NCI-H2171 (cell line): ENCODE results near the gene OPTN.
"Not testable (repeated sequence)": the region's sequence is repeated elsewhere in the genome, so short reads cannot be mapped to it uniquely, and the experiment has no call there.

Experiments
- DNase-seq: peaks from one replicate; lab custom pipeline; 2025; lab: John Stamatoyannopoulos, UW

OPTN gene

DNA sequence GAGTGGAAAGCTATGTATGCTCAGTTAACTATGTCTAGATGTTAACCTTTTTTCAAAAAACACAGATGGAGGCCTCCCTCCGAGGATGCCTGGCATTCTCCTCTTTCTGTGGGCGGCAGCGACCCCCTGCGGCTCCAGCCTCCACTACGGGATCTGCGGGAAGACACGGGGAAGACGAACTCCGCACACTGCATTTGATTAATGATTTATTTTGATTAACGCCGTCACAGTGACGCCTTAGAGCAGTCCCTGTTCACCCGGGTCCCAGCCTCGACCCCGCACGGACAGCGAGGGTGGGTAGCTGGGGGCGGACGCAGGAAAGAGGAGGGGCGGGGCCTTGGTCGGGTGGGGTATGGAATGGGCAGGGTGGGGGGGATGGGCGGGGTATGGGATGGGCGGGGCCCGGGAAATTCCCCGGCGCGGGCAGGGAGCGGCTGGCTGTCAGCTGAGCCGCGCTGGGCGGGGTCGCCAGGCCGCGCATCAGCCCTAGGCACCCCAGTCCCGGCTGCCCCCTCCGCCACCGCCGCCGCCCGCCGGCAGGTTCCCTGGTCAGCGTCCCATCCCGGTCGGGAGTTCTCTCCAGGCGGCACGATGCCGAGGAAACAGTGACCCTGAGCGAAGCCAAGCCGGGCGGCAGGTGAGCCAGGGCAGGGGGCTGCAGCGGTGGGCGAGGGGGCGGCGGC is at the start of gene OPTN:
Gene OPTN, plus strand, starts transcription at position 498 of the 683 bp plus-strand sequence. CDS start 8,960 bp downstream, outside the sequence.
- peak; percentile 79 for DNase-seq

DNA sequence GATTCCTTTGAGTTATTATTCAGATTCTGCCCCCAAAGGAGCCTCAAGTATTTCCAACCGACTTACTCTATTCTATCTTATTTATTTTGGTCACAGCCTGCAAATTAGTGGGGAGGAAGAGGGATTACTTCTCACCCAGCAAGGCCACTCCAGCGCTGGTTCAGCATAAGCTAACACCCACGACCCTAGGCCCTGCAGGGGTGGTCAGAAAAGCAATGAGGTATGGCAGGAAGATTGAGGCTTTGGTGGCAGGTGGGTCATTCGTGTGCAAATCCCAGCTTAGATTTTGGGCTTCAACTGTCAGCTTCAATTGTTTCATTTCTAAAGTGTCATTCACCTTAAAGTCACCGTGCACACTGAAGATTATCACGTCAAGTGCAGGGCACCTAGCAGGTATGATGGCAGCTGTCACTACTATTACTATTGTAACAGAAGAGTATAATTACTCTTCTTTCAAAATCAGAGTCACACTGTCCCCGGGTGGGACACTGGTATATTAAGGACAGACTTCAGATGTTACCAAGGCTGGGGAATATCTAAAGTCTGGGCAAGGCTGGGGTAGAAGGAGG is 48.8 kb upstream of the OPTN start:
- DNase-seq: no peak

DNA sequence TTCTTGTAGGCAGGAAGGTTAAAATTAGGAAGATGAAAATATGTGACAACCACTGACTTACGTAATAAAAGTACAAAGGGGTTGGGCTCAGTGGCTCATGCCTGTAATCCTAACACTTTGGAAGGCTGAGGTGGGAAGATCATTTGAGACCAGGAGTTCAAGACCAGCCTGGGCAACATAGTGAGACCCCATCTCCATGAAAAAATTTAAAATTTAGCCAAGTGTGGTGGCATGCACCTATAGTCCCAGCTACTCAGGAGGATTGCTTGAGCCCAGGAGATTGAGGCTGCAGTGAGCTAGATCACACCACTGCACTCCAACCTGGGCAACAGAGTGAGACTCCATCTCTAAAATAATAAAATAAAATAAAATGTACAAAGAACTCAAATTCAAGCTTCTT is 46.8 kb upstream of the OPTN start:
- not testable (repeated sequence) for DNase-seq

DNA sequence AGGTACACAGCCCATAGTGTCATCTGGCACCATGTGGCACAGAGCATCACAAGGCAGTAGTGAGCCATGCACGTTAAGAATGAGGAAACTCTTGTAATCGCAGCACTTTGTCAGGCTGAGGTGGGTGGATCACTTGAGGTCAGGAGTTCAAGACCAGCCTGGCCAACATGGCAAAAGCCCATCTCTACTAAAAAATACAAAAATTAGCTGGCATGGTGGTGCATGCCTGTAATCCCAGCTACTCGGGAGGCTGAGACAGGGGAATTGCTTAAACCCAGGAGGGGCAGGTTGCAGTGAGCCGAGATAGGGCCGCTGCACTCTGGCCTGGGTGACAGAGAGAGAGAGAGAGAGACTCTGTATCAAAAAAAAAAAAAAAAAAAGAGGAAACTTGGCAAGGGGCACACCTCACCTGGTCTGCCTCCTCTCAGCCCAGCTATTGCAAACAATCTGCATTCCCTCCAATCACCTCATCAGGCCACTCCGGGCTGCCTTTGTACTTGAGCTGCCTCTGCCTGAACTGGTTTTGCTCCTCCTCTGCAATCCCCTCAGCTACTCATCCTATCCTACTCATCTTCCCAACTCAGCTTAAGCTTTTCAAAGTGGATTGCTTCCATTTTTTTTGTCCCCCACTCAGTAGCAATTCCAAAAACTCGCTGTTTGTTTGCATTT is 46.0 kb upstream of the OPTN start:
- no peak for DNase-seq

DNA sequence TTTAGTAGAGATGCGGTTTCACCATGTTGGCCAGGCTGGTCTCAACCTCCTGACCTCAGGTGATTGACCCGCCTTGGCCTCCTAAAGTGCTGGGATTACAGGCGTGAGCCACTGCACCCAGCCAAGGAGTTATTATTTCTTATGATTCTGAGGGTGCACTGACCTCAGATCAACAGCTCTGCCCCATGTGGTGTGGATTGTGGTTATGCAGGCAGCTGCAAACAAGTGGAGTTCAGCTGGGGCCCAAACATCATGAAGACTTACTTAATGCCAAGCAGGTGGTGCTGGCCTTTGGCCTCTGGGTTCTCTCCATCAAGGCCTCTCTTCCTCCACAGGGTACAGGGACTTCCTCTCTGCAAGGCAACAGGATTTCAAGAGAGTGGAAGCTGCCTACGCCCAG is 45.1 kb upstream of the OPTN start:
- no peak for DNase-seq

GRCh38 chr10:13056456-13057077 is 43.4 kb upstream of the OPTN start:
- no peak for DNase-seq

GRCh38 chr10:13062803-13063202 is 37.2 kb upstream of the OPTN start:
- DNase-seq: no peak

DNA sequence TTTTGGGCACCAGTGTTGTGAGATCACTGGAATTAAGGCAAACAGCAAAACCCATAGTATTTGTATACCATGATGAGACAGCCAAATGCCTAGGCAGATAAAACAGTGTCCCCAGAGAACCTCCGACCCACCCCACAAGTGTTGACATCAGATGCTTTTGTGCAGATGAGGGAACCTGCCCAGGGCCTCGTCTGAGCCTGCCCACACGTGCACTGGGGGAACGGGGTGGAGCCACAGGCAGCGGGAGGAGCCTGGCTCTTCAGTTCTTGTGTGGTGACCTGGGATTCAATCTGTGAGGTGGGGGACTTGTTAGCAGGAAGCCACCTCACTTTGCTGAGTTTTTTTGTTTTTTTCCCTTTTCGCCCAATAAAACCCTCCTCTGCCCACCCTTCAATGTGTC is 33.4 kb upstream of the OPTN start:
- no peak for DNase-seq

- DNase-seq: no peak
Measured at GRCh38 chr10:13067431-13067830, 32.5 kb upstream of the OPTN start.

- DNase-seq: no peak
Measured at GRCh38 chr10:13068071-13068470, 31.9 kb upstream of the OPTN start.

DNA sequence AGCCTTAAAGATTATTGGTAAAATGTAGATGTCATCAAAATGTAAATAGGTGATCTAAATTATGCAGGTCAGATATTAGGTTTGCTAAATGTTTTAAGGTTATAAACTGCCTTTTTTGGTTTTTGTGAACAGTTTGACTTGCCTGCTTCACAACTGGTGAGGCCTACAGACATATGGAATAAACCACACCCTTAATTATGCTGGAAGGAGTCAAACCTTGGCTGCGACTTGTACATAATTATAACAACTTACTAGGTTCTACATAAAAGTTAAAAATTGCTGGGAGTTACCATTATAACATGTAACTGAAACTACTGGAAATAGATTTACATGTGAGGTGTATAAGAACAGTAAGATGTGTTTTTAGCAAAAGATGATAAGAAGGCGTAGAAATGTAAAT is 31.5 kb upstream of the OPTN start:
- DNase-seq: no peak

GRCh38 chr10:13072339-13072738 is 27.6 kb upstream of the OPTN start:
- no peak for DNase-seq

DNA sequence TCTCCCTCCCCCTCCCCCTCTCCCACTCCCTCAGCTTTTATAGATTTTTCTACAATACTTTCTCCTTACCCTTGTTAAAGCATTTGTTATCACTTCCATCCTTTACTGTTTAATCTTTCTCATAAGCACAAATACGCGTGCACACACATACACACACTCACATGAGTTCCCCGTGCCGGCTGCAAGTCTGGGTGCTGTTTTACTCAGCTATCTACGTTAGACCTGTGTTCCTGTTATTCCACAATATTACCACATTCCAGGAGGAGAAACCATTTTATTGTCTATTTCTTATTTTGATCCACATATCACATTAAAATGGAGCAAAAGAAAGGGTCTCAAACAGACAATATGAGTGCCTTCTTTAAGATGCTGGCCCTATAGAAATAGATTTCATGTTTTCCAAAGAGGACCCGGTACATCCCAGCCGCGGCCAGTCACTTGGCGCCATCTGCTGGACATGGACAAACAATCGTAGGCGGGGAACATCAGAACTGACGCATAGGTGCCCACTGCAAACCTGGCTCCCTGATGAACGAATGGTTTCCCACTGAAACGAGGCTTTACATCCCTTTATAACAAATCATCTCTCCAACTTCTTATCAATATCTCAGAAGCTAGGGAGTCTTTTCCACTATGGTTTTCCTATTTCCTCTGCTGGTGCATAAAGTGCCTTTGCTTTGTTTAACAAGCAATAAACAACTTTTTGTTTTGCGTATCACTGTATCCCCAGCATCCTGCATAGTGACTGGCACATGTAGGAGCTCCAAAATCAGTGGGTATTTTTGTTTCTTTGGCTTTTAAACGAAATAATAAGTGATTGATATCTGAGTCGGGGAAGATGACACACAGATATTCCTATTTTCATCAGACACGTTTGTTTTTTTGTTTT is 25.2 kb upstream of the OPTN start:
- peak; percentile 44 for DNase-seq

DNA sequence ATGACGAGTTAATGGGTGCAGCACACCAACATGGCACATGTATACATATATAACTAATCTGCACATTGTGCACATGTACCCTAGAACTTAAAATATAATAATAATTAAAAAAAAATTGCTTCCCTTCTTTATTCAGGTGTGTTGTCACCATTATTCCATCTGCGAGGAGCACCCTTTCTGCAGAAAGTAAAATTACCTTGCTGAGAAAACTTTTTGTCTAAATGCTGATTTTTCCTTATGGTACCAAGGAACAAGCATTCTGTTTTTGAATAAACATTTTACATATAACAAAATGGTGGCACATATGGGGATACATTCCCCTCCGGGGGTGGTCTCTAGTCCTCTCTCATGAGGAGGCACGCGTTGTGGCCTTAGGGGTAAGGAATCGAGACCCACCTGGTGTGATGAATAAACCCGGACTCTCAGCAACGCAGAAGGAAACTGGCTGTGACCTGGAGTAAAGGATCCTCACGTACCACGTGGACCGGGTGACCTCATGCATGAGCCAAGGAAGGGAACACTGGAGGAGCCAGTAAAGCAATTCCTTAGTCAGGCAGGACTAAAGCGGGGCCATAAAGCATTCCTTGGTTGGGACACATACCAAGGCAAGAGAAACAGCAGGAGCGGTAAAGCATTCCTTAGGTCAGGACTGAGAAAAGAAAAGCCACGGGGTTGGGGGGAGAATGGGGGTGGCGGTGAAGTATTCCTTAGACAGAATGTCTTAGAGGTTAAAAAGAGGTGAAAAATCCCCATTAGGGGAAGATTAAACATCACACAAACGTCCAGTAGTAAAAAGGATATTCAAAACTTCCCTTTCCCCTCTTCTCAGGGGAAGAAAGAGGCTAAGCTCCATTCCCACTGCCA is 20.8 kb upstream of the OPTN start:
- no peak for DNase-seq

GRCh38 chr10:13079776-13080050 is 20.2 kb upstream of the OPTN start:
- no peak for DNase-seq

GRCh38 chr10:13080643-13081042 is 19.3 kb upstream of the OPTN start:
- DNase-seq: no peak

GRCh38 chr10:13083700-13084099 is 16.3 kb upstream of the OPTN start:
- not testable (repeated sequence) for DNase-seq

DNA sequence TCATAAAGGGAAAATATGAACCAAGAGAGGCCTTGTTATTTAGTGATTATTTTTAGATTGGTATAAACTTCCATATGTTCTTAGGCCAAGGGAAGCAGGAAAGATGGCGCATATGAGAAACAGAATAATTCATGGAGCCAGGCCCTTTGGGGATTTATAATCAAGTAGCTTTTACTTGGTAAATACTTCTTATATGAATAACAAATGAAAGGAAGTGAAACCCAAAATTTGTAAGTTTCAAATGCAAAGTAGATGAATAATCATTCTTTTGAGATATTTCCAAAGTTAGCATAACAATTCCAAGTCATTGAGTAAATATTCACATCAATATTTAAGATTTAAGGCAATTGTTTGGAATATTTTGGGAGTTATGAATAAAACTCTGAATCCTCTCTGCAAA is 13.9 kb upstream of the OPTN start:
- no peak for DNase-seq

GRCh38 chr10:13087601-13087985 is 12.4 kb upstream of the OPTN start:
- DNase-seq: no peak

GRCh38 chr10:13087986-13088618 is 11.9 kb upstream of the OPTN start:
- no peak for DNase-seq

DNA sequence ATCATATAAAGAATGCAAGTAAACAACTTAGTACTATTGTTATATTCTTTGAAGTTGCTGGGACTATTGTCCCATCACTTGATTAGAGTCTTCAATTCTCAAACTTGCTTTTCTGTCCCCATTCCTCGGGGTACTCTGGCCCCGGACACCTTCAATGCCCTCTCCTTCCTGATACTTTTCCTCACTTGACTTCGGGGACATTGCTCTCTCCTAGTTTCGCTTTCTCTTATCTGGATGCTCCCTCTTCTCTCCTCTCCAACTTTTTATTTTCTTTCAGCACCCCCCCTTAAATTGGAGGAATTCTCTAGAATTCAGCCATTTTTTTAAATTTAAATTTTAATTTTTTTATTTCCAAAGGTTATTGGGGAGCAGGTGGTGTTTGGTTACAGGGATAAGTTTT is 10.6 kb upstream of the OPTN start:
- DNase-seq: no peak
